HTERT RPE-1 (cell line): ENCODE data around the gene AARS2.
"Not testable (repeated sequence)": the region's sequence is repeated elsewhere in the genome, so short reads cannot be mapped to it uniquely, and the experiment has no call there.

ENCODE experiments used
- in situ Hi-C: fragments of 300-500 bp; cut with MboI; formaldehyde crosslinking; loops from 4 replicates; pipeline ENCODE4 v1.14.3; 2020; ENCODE audit warnings: low sequenced_read_pairs

Gene AARS2

DNA sequence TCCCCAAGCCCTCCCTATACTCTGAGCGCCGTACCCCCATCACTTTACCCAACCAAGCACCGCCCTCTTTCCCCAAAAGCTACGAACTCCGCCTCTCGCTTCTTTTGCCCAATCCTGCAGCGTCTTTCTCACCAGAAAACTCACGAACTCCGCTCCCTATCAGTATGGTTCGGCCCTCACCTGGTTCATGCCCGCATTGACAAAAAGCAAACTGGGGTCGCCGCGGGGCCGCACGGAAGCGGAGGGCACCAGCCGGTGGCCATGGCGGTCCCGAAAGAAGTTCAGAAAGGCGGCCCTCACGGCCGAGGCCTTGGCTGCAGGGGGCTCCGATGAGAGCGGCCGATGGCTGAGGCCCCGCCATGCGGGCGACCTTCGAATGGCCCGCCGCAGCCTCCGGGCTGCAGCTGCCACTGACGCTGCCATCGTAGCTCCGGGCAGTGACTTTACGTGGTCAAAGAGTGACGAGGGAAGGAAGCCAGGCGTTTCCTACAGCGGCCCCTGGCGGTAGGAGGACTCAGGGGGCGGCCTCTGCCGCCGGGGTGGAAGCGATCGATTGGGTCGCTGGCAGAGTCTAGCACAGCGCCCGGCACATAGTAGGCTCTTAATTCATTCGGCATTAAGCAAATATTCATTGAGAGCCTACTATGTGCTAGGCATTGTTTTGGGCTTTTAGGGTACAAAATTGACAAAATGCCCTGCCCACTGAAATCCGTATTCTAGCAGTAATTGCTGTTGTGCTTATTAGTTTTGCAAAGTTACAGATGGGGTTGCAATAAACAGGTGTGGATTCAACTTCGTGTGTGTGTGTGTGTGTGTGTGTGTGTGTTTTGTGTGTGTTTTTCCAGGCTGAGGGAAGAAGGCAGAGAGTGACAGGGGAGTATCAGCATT is at the start of gene AARS2:
TSS of gene AARS2 (minus strand) at position 447 of the 888 bp plus-strand sequence. CDS start at position 423, 24 bp downstream.
- in situ Hi-C loops = no loop called here

DNA sequence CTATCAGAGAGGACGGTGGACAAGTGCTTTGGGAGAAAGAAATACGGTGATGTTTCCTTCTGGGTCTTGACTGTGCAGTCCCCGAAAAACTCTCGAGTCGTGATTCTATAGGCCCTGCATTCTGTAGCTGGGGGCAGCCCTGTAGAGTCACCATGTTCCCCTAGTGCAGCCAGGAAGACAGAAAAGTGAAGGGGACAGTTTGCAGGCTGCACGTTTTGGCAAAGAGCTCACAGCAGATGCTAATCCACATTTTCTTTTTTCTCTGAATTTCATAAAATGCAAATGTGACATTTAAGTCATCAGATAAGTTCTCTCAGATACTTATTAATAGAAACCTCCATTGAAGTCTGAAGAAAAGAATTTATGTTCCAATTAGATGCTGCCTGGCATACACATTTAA is 48.8 kb upstream of the AARS2 start:
- in situ Hi-C loops = no loop called here

DNA sequence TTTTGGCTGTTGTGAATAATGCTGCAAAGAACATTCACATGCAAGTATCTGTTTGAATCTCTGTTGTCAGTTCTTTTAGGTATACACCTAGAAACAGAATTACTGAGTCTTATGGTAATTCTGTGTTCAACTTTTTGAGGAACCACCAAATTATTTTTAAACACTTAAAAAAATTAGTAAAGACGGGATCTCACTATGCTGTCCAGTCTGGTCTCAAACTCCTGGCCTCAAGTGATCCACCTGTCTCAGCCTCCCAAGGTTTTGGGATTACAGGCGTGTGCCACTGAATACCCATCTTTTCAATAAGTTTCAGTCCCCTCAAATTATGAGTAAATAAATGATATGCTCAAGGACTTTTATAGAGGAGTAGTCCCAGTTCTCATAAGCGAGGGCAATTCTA is 46.8 kb upstream of the AARS2 start:
- in situ Hi-C loops = no loop called here

DNA sequence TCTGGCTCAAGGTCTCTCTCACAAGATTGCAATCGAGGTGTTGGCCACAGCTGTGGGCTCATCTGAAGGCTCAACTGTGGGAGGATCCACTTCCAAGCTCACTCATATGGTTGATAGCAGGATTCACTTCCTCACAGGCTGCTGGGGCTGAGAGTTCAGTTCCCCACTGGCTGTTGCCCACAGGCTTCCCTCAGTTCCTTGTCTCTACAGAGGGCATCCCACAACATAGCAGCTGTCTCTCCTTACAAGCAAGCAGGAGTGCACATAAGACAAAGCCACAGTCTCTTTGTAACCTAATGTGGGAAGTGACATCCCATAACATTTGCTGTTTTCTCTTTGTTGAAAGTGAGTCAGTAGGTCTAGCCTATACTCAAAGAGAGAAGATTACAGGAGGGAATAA is 43.3 kb upstream of the AARS2 start:
- in situ Hi-C loops = no loop called here

DNA sequence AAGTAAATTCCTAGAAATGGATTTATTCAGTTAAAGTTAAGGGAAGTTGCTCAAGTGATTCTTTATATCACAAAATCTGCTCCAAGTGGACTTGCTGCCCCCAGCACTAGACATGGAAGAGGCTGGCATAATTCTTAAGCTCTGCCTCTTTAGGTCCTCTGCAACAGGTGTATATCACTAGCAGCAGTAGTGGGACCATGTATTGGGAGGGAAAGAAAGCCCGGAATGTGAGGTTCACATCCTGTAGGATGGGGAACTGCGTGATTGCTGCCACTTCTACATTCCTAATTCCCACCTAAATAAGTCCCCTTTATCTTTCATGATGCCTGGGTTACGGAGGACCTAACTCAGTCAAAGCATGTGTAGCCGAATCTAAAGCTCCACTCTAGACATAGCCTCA is 42.5 kb upstream of the AARS2 start:
- in situ Hi-C loops = no loop called here

DNA sequence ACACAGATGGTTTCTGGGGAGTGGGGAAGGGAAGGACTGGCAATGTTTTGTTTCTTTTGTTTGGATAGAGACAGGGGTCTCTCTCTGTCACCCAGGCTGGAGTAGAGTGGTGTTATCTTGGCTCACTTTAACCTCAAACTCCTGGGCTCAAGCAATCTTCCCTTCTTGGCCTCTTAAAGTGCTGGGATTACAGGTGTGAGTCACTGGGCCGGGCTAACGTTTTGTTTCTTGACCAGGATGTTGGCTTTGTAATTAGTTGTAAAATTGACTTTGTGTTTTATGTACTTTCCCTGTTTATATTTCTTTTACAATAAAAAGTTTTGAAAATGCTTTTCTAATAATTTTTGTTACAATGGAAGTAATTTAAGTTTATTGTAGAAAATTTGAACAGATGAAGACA is 40.2 kb upstream of the AARS2 start:
- in situ Hi-C loops = no loop called here

DNA sequence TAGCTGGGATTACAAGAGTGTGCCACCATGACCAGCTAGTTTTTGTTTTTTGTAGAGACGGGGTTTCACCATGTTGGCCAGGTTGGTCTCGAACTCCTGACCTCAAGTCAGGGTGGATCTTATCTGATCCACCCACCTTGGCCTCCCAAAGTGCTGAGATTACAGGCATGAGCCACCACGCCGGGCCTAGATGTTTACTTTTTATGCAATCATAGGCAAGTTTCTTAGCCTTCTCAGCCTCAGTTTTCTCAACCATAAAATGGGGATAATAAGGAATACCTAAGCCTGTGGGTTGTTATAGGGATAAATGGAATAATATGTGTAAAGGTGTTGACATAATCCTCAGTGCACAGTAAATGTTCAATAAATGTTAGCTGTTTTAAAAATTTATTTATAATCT is 39.1 kb upstream of the AARS2 start:
- in situ Hi-C loops = no loop called here

DNA sequence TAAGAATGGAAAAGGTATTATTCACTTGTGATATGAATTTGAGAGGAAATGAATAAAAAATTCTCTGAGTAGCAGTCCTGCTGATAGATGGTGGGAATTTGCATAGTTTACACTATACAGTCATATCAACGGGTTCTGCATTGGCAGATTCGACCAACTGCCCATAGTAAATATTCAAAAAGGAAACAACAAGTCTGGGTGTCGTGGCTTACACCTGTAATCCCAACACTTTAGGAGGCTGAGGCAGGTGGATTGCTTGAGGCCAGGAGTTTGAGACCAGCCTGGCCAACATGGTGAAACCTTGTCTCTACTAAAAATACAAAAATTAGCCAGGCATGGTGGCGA is 37.5 kb upstream of the AARS2 start:
- in situ Hi-C loops = not testable (repeated sequence)

DNA sequence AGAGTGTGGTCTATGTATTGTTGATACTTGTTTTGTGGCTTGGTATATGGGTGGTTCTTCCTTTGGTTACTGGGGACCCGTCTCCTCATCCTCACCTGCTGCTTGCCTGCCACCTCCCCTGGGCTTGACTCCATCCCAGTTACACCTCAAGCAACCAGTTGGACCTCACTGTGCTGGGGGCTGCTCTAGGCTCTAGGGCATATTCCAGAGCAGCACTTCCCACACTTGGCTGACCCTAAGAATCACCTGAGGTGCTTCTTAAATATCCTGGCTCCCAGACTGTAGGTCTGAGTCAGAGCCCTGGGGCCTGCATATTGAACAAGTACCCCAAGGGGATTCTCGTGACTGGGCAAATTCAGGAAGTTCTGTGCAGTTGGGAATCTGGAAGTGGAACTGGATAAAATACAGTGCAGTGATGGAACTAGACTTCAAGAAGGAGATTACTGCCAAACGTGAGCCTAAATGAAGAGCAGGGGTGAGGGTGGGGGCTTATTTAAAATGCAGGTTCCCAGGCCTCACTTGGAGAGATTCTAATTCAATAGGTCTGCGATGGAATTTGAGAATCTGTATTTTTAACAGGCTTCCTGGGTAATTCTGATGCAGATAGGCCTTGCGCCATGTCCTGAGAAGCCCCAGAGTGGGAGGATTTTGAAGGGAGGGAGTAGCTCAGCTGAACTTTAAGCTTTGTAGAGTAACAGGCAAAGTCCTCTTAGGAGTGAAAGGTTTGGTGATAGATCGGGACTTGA is 36.9 kb upstream of the AARS2 start:
- in situ Hi-C loops = no loop called here

DNA sequence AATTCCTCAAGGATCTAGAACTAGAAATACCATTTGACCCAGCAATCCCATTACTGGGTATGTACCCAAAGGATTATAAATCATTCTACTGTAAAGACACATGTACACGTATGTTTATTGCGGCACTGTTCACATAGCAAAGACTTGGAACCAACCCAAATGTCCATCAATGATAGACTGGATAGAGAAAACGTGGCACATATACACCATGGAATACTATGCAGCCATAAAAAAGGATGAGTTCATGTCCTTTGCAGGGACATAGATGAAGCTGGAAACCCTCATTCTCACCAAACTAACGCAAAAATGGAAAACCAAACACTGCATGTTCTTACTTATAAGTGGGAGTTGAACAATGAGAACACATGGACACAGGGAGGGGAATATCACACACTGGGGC is 33.7 kb upstream of the AARS2 start:
- in situ Hi-C loops = not testable (repeated sequence)

DNA sequence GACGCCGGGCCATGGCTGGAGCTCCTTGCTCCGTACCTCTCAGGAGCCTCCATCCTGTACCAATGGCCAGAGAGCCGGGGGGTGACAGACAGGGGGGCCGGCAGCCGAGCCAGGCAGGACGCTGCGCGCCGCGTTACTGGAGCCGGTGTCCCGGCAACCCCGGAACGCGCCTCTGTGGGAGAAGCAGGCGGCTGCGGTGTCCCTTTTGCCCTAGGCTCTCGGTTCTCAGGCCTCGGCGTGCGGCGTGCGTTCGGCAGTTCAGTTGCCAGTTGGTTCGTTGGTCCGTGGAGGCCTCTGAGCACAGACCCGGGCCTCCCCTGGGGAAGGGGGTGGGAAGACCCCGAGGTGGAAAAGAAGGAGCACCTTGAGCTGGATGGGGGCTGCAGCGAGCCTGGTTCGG is 29.3 kb upstream of the AARS2 start, which contains the start of gene SPATS1:
TSS of gene SPATS1 (plus strand) at position 162 of the 400 bp plus-strand sequence. CDS start 446 bp downstream, outside the sequence.
- in situ Hi-C loops = no loop called here

DNA sequence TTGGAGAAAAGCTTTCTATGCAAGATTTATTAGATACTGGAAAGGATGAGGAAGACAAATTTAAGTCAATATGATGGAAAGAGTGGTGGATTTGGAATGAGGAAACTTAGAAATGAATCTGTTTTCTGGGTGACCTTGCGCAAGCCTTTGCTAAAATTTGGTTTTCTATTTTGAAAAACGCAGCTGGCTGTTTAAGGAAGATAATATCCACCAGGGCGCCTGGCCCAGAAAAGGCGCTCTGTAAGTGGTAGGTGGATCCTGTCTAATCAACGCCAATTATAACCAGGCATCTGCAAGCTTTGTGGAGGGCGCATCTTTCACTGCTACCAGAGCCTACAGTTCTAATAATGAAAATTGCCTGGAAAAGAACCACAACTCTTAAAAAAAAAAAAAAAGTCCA is 28.9 kb upstream of the AARS2 start:
- in situ Hi-C loops = no loop called here

DNA sequence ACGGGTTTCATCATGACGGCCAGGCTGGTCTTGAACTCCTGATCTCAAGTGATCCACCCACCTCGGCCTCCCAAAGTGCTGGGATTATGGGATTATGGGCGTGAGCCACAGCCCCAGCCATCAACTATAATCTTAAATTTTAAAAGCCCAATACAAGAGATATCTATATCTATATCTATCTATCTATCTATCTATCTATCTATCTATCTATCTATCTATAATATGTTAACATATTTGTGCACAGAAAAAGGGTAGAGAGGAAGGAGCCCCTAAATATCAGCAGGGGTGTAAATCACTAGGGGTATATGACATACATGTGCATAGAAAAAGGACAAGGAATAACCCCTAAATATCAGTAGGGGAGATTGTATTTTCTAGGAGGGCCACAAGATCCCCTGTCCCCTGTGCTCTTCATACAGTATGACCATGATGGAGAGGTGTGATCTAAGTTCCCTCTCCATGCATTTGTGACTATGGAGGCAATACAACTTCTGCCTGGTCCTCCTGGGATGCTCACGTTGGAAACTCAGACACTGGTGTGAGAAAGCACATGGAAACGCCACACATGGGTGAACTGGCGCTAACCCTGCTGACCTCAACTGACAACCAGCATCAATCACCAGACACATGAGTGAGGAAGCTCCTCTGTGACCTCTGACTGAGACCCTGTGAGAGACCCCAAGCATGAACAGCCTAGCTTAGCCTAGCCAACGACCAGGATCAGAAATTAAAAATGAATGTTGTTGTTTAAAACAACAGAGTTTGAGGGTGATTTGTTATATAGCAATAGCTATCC is 28.1 kb upstream of the AARS2 start:
- in situ Hi-C loops = no loop called here

DNA sequence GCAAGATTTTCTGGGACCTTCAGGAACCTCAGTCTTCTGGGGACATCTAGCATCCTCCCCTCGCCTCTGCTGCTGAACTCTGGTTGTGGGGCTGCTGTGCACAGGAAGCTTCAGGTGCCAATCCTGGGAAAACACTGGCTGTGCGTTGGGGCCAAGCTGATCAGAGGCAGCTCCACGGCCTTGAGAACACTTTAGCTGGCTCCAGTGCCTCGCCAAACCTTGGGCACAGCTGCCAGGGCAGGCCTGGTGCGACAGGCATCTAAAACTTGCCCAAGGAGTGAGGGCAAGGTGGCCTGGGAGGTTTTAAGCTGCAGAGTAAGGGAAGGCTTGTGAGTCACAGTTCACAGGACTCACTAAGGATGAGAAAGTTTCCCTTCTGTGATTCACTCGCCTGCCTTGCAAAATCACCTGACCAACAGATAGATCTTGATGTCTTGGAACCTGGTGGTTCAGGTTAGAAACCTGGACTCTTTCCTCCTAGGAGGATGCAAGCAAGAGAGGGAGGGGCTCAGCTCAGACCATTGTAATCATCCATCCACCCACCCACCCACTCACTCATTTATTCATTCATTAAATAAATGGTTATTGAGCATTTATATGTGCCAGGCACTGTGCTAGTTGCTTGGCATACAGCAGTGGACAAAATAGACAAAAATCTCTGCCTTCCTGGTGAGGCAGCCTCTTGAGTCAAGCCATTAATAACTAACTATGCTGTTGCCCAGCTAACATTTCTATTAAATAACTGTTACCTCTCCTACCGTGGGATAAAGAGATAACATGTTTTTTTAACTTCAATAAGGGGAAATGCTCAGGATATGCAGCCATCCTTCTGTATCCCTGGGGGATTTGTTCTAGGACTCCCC is 26.8 kb upstream of the AARS2 start:
- in situ Hi-C loops = no loop called here

DNA sequence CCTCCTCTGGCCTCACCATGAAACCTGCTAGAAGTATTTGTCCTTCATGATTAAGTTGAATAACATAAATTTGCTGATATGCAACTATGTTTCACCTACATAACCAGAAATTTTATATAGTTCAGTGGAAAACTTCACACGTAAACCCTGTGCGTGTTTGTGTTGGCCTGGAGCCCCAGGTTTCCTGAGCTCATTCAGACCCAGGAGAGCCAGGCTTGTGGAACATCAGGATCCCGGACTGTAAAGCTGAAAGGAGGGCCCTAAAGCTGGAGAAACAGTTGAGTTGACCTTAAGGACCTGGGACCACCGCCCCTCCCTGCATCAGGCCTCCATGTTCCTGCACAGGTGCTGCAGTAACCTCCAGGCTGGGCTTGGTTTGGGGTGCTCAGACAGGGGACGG is 26.2 kb upstream of the AARS2 start:
- in situ Hi-C loops = no loop called here

DNA sequence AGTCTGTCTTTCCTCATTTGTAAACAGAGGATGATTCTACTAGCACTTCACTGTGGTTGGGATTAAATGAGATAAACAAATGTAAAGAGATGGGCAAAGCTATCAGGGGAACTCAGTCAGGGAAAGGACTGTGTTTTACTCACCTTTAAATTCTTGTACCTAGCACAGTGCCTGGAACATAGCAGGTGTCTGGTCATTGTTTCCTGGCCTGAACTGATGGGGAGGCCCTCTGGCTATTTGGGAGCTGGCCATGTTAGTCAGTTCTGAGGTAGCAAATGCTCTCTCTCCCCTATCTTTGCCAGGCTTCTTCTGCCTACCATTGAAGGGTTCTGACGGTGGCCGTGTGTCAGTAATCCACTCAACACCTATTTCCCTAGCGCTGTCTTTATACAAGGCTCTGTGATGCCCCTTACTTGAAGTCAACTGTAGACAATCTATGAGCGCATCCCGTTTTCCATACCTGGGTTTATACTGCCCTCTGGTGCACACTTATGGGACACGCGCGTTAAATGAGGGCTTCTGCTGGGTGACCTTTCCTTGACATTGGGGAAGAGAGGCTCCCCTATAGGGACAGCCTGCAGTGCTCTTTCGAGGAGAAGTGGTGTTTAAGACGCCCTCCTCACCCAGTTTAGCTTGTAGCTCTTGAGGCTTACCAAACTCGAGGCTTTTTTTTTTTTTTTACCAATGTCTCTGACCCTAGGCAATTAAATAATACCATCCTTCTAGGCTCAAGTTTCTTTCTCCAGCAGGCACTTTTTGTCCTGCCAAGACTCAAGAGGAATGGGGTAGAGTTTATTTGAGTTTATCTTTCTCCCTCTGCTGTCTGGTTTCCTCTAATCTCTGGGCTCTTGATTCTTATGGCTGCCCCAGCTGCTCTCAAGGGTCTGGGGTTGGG is 25.3 kb upstream of the AARS2 start:
- in situ Hi-C loops = no loop called here

DNA sequence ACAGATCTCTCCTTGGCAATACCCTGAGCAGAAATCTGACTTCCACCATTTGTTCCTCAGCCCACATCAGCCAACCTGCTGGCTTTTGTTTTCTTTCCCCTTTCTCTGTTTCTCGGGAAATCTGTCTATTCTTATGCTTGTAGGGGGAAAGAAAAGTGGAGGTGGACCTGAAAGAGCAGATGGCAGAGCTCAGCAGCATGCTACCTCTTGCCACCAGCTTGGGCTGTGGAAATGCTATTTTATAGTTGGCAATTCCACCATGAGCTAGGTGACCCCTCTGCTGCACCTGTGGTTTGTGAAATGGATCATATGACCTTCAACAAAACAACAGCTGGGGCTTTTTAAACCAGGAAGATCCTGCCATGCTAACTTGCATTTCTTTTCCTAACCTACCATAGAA is 22.5 kb upstream of the AARS2 start:
- in situ Hi-C loops = no loop called here

DNA sequence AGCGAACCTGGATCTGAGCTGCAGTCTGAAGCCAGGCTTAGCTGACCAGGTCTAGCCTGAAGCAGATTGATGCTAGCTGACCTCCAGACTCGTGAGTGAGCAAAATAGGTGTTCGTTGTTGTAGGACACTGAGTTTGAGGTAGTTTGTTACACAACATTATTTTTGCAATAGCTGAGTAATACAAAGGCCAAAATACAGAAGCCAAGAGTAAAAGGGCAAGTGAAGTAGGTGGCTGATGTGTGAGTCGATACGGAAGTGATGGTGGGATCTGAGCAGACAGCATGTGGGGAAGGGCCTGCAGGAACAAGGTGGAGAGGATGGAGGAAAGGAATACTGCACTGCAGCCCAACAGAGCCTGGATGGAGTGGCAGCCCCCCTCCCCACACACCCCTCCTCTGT is 20.8 kb upstream of the AARS2 start:
- in situ Hi-C loops = no loop called here

DNA sequence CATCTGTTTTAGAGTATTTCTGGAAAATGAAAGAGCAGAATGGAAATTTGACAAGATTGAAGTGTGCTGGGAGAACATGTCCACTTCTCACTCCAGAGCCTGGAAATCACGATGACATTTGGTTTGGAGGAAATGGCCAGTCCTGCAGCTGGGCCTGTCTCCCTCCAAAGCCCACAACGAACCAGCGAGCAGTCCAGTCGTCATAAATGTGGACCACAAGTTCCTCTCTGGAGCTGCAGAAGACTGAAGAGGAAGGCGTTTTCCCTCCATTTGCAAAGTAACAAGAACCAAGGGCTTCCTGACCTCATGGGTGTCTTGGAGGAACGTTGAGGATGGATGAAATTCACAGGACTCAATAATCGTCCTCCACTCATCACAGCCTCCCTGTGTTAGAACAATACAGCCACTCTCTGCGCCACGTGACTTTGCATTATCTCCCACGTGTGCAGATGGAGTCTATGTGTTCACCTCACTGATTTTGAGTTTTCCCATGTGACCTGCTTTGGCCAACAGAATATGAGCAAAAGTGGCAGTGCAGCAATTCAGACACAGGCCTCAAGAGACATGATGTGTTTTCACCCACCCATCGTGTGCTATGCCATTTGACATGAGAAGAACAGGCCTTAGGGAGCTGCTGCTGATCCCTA is 20.2 kb upstream of the AARS2 start:
- in situ Hi-C loops = no loop called here
